ENCODE measurements around the gene CAMK2B.

DNA sequence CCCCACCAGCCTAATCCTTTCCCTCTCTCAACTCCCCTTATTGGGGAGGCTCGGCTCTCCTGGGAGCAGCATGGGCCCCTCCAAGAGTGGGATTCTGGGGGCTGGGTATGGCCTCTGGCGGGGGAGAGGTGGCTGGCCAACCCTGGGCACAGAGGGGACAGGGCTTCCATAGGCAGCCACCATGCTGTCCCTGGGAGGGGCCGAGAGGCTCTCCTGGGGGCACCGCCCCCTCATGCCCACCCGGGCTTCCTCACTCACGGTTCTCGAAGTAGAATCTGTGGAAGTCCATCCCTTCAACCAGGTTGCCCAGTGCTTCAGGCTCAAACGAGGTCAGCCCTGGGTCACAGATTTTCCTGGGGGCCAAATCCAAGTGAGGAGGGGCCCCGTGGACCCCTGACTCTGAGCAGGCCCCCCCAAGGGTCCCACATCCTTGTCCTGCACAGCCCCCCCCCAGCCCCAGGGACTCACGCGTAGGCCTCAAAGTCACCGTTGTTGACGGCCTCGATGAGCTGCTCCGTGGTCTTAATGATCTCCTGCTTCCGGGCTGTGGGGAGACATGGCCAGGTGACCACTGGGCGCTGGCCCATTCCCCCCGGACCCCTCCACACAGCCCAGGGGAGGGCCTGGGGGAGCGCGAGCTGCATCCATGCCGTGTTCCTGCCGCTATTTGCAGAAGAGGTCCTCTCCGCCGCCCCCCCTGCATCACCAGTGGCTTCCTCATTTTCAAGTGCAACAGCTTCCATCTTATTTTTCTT, 104.9 kb downstream of the CAMK2B start:
- TF ChIP-seq POLR2AphosphoS5 (IDR thresholded peaks at IDR 0.05; ENCODE audit: low read depth, low read length) = no peak
- no peak for TF ChIP-seq TAF1 (IDR thresholded peaks at IDR 0.05; ENCODE audit: borderline replicate concordance, insufficient read depth, low read length)
- no peak for TF ChIP-seq SIN3A (IDR thresholded peaks at IDR 0.05; ENCODE audit: borderline replicate concordance, insufficient read depth, low read length)

All from PFSK-1 (cell line).